ENCODE data around the gene RAB27B. TPM values are rescaled to one million over a fixed set of nuclear protein-coding genes. Genes with fewer than 3 reads are reported as not detected.
A peak's percentile ranks its signal among the peaks of the same experiment; 100 is the strongest.
"Not testable (repeated sequence)": the region's sequence is repeated elsewhere in the genome, so short reads cannot be mapped to it uniquely, and the experiment has no call there.

RAB27B gene
- total RNA-seq, 1 experiment from 2014 or later, result 30.4 TPM

DNA sequence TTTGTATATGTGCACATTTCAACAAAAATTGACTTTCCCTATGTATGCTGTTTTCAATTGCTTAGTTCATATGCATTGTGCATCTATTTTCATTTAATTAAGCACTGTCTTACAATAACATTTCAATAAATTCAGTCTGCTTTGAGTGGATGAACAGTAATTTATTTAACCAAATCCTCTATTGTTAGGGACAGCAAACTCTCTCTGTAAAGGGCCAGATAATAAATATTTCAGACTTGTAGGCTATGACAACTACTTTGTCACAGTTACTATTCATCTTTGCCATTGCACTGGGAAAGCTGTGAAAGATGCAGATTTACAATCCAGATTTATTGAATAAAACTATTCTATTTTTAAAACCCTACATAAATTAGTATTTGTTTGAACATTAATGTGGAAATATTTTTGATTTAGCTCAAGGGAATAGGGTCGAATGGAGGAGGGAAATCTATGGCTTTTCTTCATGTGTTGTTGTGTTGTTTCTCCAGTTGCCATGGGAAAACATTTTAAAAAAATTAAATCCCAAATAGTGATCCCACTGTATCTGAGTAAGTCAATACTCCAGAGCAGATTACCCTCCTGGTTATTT is 14.2 kb upstream of the RAB27B start:
- DNase-seq (ENCODE audit: extremely low read depth, low read depth), result no peak

- no peak for DNase-seq (ENCODE audit: extremely low read depth, low read depth)
These were observed 13.2 kb upstream of the RAB27B start for GRCh38 chr18:54815086-54815485.

DNA sequence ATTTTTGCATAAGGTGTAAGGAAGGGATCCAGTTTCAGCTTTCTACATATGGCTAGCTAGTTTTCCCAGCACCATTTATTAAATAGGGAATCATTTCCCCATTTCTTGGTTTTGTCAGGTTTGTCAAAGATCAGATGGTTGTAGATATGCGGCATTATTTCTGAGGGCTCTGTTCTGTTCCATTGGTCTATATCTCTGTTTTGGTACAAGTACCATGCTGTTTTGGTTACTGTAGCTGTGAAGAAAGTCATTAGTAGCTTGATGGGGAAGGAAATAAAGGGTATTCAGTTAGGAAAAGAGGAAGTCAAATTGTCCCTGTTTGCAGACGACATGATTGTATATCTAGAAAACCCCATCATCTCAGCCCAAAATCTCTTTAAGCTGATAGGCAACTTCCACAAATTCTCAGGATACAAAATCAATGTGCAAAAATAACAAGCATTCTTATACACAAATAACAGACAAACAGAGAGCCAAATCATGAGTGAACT is 7.4 kb upstream of the RAB27B start:
- not testable (repeated sequence) for DNase-seq (ENCODE audit: extremely low read depth, low read depth)

GRCh38 chr18:54822872-54823845 is 5.1 kb upstream of the RAB27B start:
- DNase-seq (ENCODE audit: extremely low read depth, low read depth), result peak; percentile 91

- DNase-seq (ENCODE audit: extremely low read depth, low read depth), result no peak
These were observed 3.5 kb upstream of the RAB27B start for GRCh38 chr18:54824761-54825160.

DNA sequence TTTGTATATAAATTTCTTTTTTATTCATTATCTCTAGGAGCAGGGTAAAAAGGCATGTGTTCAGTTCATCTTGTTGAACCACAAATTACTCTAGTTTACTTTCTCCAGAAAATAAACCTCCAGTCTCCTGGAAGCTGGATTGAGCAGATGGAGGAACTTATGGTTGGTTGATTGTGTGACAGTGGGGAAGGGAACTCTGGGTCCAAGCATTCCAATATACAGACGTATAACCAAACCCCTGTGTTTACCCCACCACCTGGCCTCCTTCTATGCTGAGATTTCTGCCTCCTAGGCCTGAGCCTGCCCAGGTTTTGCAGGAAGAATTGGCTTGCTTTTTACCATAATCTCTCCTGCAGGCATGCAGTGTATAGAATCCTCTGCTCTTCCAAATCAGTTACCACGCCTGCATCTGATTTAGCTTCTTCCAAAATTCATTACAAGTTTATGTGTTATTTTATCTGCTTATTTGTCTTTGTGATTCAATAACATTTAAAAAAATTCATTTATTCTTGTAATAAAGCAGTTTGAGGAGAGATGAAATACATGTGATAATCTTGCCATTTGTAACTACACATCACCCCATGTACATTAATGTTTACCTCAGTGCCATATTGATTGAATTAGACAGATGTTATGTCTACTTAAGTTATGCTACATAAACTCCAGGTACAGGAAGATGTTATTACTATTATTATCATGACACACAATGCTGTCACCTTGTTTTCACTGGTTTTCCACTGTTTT is 2.5 kb upstream of the RAB27B start:
- DNase-seq (ENCODE audit: extremely low read depth, low read depth), result no peak

GRCh38 chr18:54828986-54829385 is 709 bp downstream of the RAB27B start:
- no peak for DNase-seq (ENCODE audit: extremely low read depth, low read depth)

DNA sequence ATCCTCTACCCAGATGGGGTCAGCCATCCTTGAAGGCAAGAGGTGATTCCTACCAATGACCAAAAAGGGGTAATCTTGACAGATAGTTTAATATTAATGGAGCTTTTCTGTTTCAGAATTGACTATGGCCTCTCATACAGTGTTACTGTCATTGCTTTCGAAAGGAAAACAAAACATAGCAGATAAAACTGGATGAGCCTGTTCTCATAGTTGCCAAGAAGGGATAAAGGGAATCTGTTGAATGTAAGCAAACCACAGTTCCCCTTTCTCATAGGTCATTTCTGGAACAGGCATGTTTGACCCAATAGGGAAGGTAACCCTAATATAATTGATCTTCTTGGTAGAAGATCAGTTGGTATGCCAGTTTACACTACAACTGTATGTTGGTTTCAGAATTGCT is 1.6 kb downstream of the RAB27B start:
- DNase-seq (ENCODE audit: extremely low read depth, low read depth), result no peak

- DNase-seq (ENCODE audit: extremely low read depth, low read depth), result no peak
These were observed 2.0 kb downstream of the RAB27B start for GRCh38 chr18:54830260-54830659.

GRCh38 chr18:54830866-54831265 is 2.6 kb downstream of the RAB27B start:
- DNase-seq (ENCODE audit: extremely low read depth, low read depth), result no peak

GRCh38 chr18:54835944-54836343 is 7.7 kb downstream of the RAB27B start:
- DNase-seq (ENCODE audit: extremely low read depth, low read depth), result no peak

DNA sequence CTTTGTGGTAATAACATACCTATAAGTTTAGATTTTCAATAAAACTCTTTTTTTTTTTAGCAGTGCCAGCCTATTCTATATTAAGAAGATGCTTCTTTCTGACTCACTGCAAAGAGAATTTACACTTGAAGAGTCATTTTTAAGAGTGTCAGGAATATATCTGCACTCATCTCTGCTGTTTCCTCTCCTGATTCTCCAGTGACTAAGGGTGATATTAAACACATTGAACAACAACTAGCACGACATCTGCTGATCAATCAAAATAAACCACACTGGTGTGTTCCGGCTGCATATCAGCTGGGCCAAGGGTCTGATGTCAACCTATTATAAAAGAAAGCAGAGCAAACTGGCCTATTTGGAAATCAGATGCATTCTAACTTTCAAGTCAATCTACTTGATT is 15.0 kb downstream of the RAB27B start:
- no peak for DNase-seq (ENCODE audit: extremely low read depth, low read depth)

DNA sequence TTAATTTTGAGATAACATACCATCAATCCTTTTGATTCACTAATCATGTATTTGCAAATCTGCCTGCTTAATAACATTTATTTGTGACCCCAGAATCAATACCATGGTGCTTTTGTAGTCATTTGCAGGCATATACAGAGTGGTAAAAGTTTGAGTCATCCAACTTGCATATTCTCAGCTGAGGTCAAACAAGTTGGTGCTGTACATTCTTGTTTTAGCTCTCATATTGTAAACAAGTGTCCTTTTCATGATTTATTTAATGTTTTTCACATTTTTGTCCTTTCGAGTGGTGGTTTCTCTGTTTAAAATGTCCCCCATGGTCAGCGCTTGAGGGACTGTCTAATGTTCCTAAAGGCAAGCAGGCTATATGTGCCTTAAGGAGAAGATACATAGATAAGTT is 17.5 kb downstream of the RAB27B start:
- DNase-seq (ENCODE audit: extremely low read depth, low read depth), result no peak

DNA sequence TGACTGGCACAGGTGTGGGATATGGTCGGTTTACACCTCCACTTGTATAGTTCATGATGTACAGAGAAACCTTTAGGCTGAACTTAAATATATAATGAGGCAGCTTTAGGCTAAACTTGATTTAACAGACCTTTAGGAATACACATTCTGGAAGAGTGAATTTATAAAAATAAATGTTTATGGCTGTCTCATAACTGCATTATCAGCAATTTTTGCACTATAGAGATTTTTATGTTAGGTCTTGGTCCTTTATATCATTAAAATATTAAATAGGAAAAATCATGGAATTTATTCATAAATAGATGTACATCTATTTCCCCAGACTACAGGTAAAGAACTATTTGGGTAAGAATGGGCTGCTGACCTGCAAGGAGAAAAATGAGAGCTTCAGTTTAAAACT is 19.8 kb downstream of the RAB27B start:
- DNase-seq (ENCODE audit: extremely low read depth, low read depth), result no peak

DNA sequence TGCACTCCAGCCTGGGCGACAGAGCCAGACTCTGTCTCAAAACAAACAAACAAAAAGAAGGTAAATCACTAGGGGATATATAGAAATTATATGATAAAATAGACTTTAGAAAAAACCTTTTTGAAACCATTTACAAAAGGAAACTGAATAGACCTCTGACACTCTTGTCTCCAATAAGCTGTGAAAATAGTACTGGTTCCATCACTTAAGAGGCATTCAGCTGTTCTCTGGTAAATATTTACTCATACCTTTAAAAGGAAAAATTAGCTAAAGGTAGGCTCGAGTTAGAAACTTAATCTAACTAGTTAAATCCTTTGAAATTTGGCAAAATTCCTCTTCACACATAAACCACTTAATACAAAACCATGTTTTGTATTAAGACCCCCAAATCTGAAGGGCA is 21.4 kb downstream of the RAB27B start:
- DNase-seq (ENCODE audit: extremely low read depth, low read depth), result no peak

- no peak for DNase-seq (ENCODE audit: extremely low read depth, low read depth)
These were observed 22.3 kb downstream of the RAB27B start for GRCh38 chr18:54850598-54850997.

DNA sequence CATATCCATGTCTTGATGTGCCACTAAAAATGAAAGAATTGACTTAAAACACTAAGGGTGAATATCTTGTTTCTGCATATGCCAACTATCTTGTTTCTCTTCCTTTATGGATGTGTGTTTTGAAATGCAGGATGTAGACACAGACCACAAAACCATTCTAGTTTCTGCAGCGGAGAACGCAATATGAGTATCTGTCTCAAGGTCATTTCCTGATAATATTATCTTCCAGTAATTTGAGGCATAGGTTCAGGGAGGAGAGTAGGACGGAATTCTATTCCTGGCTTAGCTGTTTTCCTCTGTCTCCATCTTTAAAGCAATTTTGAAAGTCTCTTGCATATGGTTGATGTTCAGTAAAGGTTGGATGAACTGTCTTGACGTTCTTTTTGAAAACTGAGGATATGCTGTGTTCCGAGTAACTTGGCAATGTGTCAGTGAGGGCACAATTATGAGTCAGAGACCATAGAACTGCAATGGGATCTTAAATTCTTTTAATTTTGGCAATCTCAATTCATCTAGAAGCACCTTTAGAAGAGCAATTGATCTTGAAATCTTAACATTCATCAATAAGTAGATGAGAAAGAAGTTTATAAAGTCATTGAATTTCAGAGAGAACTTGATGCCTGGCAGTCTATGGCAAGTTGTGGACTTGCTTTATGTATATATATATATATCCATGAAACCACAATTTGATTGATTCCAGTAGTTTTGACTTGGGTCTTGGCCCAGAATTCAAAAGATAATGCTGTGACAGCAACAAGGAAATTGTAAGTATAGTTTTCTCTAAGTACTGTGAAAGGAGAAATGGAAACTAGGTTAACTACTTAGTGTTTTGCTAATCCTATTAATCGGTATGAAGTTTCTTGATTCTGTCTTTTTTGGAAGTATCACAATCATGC is 24.8 kb downstream of the RAB27B start:
- DNase-seq (ENCODE audit: extremely low read depth, low read depth), result no peak

DNA sequence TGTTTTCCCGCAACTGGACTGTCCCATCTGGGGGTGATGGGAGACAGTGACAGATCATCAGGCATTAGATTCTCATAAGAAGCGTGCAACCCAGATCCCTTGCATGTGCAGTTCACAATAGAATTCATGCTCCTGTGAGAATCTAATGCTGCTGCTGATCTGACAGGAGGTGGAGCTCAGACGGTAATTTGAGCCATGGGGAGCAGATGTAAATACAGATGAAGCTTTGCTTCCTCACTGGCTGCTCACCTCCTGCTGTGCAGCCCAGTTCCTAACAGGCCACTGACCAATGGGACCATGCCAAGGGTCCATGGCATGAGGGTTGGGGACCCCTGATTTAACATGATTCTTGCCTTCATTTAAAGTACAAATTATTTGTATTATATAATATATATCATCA is 26.8 kb downstream of the RAB27B start:
- DNase-seq (ENCODE audit: extremely low read depth, low read depth), result not testable (repeated sequence)

GRCh38 chr18:54856105-54856646 is 27.9 kb downstream of the RAB27B start:
- no peak for DNase-seq (ENCODE audit: extremely low read depth, low read depth)

DNA sequence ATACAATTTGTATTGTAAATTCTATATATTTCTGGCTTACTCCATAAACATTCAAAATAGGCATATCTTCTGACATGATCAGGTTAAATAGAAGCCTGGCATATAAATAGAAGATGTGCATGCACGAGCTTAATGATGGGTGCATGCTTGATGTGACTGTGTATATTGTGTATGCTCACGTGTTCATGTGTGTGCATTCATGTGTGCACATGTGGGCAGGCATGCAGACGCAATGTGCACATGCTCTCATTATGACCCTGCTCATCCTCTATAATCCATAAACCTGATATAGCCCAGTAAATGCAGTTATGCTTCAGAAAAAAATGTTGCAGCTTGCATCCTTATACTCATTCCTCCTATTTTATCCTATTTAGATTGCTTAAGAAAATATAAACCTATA is 29.2 kb downstream of the RAB27B start:
- DNase-seq (ENCODE audit: extremely low read depth, low read depth), result no peak

Measured in NCI-H460 (cell line).